Measurements from ENCODE around the gene ANO3.

The ANO3 gene

GRCh38 chr11:26688701-26689100, 356.8 kb downstream of the ANO3 start:
- Histone ChIP-seq H3K36me3 (ENCODE audit: control insufficient read depth, insufficient read depth, low read length) (no peaks in the 10 kb centered on the region), H3K27me3 (replicated peaks; ENCODE audit: control insufficient read depth, insufficient read depth, low read length) (no peaks in the 10 kb centered on the region), H3K4me3 (replicated peaks; ENCODE audit: low read depth, low read length) (no peak overlapping the region)
- DNase-seq (ENCODE audit: extremely low read depth, insufficient read length) = no peak
- TF ChIP-seq CTCF (IDR thresholded peaks at IDR 0.05; ENCODE audit: insufficient read depth, low read length, poor library complexity, severe bottlenecking) = no peak

GRCh38 chr11:26696330-26696729, 364.4 kb downstream of the ANO3 start:
- H3K4me3 ChIP-seq (replicated peaks; ENCODE audit: low read depth, low read length) = no peak overlapping the region
- H3K36me3 ChIP-seq (ENCODE audit: control insufficient read depth, insufficient read depth, low read length) = no peaks in the 10 kb centered on the region
- no peak for DNase-seq (ENCODE audit: extremely low read depth, insufficient read length)
- H3K27me3 ChIP-seq (replicated peaks; ENCODE audit: control insufficient read depth, insufficient read depth, low read length) = no peaks in the 10 kb centered on the region
- TF ChIP-seq CTCF (IDR thresholded peaks at IDR 0.05; ENCODE audit: insufficient read depth, low read length, poor library complexity, severe bottlenecking) = no peak

GRCh38 chr11:26698224-26698623, 366.3 kb downstream of the ANO3 start:
- no peak for TF ChIP-seq CTCF (IDR thresholded peaks at IDR 0.05; ENCODE audit: insufficient read depth, low read length, poor library complexity, severe bottlenecking)
- no peaks in the 10 kb centered on the region for H3K27me3 ChIP-seq (replicated peaks; ENCODE audit: control insufficient read depth, insufficient read depth, low read length)
- no peak for DNase-seq (ENCODE audit: extremely low read depth, insufficient read length)
- H3K4me3 ChIP-seq (replicated peaks; ENCODE audit: low read depth, low read length) = no peak overlapping the region
- H3K36me3 ChIP-seq (ENCODE audit: control insufficient read depth, insufficient read depth, low read length) = no peaks in the 10 kb centered on the region

GRCh38 chr11:26700574-26701235, 368.8 kb downstream of the ANO3 start:
- no peaks in the 10 kb centered on the region for H3K27me3 ChIP-seq (replicated peaks; ENCODE audit: control insufficient read depth, insufficient read depth, low read length)

GRCh38 chr11:26702406-26702805, 370.5 kb downstream of the ANO3 start:
- no peak for TF ChIP-seq CTCF (IDR thresholded peaks at IDR 0.05; ENCODE audit: insufficient read depth, low read length, poor library complexity, severe bottlenecking)
- no peak for DNase-seq (ENCODE audit: extremely low read depth, insufficient read length)
- H3K36me3 ChIP-seq (ENCODE audit: control insufficient read depth, insufficient read depth, low read length) = no peaks in the 10 kb centered on the region
- H3K27me3 ChIP-seq (replicated peaks; ENCODE audit: control insufficient read depth, insufficient read depth, low read length) = no peaks in the 10 kb centered on the region
- H3K4me3 ChIP-seq (replicated peaks; ENCODE audit: low read depth, low read length) = no peak overlapping the region

More at GRCh38 chr11:26700574-26701235, 368.8 kb downstream of the ANO3 start:
- H3K4me3 ChIP-seq (replicated peaks; ENCODE audit: low read depth, low read length) = no peak overlapping the region
- TF ChIP-seq CTCF (IDR thresholded peaks at IDR 0.05; ENCODE audit: insufficient read depth, low read length, poor library complexity, severe bottlenecking) = no peak
- no peaks in the 10 kb centered on the region for H3K36me3 ChIP-seq (ENCODE audit: control insufficient read depth, insufficient read depth, low read length)
- DNase-seq (ENCODE audit: extremely low read depth, insufficient read length) = no peak

All from GM06990 (cell line).